ENCODE results near the gene ACAP1.
A peak's percentile ranks its signal among the peaks of the same experiment; 100 is the strongest.

DNA sequence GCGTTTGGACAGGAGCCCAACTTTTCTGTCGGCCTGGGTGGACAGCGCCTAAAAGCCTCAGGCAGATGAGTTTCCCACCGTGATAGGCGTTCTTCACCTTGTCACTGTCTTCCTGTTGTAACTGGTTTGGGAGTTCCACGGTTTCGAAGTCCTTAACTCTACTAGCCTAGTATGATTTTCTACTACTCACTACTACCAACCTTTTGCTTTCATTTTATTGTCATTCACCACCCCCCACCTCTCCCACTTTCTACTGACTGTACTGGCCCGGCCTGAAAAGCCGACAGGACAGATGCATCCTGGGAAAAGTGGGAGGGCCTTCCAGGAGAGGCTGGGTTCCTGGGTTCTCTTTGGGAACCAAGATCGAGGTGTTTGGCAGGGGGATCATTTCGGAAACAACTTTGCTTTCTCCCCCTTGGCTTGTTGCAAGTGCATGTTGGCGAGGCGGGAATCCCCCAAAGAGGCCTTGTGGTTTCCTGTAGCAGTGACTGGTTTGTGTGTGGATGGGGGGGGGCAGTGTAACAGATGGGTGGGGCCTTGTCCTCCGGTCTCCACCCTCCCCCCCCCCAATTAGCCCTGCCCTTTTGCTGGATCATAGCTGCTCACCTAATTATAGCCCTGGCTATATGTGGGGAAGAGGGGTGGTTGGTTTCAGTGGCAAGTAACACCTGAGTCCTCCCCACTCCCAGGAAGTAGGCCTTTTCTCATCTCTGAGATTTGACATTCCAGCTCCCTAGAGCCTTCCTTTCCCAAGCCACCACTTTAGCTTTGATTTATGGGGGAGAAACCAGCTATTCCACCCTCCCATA lies 27.5 kb upstream of the ACAP1 start:
- TF ChIP-seq, protein P1, sequence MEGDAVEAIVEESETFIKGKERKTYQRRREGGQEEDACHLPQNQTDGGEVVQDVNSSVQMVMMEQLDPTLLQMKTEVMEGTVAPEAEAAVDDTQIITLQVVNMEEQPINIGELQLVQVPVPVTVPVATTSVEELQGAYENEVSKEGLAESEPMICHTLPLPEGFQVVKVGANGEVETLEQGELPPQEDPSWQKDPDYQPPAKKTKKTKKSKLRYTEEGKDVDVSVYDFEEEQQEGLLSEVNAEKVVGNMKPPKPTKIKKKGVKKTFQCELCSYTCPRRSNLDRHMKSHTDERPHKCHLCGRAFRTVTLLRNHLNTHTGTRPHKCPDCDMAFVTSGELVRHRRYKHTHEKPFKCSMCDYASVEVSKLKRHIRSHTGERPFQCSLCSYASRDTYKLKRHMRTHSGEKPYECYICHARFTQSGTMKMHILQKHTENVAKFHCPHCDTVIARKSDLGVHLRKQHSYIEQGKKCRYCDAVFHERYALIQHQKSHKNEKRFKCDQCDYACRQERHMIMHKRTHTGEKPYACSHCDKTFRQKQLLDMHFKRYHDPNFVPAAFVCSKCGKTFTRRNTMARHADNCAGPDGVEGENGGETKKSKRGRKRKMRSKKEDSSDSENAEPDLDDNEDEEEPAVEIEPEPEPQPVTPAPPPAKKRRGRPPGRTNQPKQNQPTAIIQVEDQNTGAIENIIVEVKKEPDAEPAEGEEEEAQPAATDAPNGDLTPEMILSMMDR (IDR thresholded peaks at IDR 0.05) = no peak
- TF ChIP-seq POLR2A (IDR thresholded peaks at IDR 0.05) = peak; percentile 11 to 77
